Measurements from ENCODE around the gene ATP1B1.
"Not testable (repeated sequence)": the region's sequence is repeated elsewhere in the genome, so short reads cannot be mapped to it uniquely, and the experiment has no call there.

ATP1B1 gene

GRCh38 chr1:169142129-169142528 is 35.6 kb downstream of the ATP1B1 start:
- no peak for DNase-seq (ENCODE audit: low read depth in 2 of 2)

GRCh38 chr1:169143346-169143745 is 36.9 kb downstream of the ATP1B1 start:
- no peak for DNase-seq (ENCODE audit: low read depth in 2 of 2)

- no peak for DNase-seq (ENCODE audit: low read depth in 2 of 2)
Observed at GRCh38 chr1:169143984-169144383, 37.5 kb downstream of the ATP1B1 start.

- no peak for DNase-seq (ENCODE audit: low read depth in 2 of 2)
Observed at GRCh38 chr1:169144941-169145626, 38.6 kb downstream of the ATP1B1 start.

GRCh38 chr1:169146576-169147214 is 40.2 kb downstream of the ATP1B1 start:
- no peak for DNase-seq (ENCODE audit: low read depth in 2 of 2)

- DNase-seq (ENCODE audit: low read depth in 2 of 2) = no peak
Observed at GRCh38 chr1:169148472-169149252, 42.2 kb downstream of the ATP1B1 start.

GRCh38 chr1:169149555-169150286 is 43.2 kb downstream of the ATP1B1 start:
- DNase-seq (ENCODE audit: low read depth in 2 of 2) = no peak

- DNase-seq (ENCODE audit: low read depth in 2 of 2) = no peak
Observed at GRCh38 chr1:169150641-169151337, 44.3 kb downstream of the ATP1B1 start.

GRCh38 chr1:169151338-169151837 is 44.9 kb downstream of the ATP1B1 start:
- no peak for DNase-seq (ENCODE audit: low read depth in 2 of 2)

- no peak for DNase-seq (ENCODE audit: low read depth in 2 of 2)
Observed at GRCh38 chr1:169155675-169156074, 49.2 kb downstream of the ATP1B1 start.

- DNase-seq (ENCODE audit: low read depth in 2 of 2) = no peak
Observed at GRCh38 chr1:169156580-169156979, 50.1 kb downstream of the ATP1B1 start.

GRCh38 chr1:169160845-169161495 is 54.5 kb downstream of the ATP1B1 start:
- no peak for DNase-seq (ENCODE audit: low read depth in 2 of 2)

- no peak for DNase-seq (ENCODE audit: low read depth in 2 of 2)
Observed at GRCh38 chr1:169161496-169162194, 55.2 kb downstream of the ATP1B1 start.

GRCh38 chr1:169163059-169163458 is 56.6 kb downstream of the ATP1B1 start:
- no peak for DNase-seq (ENCODE audit: low read depth in 2 of 2)

GRCh38 chr1:169175461-169175860 is 69.0 kb downstream of the ATP1B1 start:
- DNase-seq (ENCODE audit: low read depth in 2 of 2) = no peak

GRCh38 chr1:169179431-169179830 is 72.9 kb downstream of the ATP1B1 start:
- DNase-seq (ENCODE audit: low read depth in 2 of 2) = not testable (repeated sequence)

GRCh38 chr1:169180174-169180573 is 73.7 kb downstream of the ATP1B1 start:
- DNase-seq (ENCODE audit: low read depth in 2 of 2) = no peak
